IPS-20b (cell line): ENCODE results near the gene SPEM2.

ENCODE experiments used
- H3K27ac ChIP-seq: one replicate; pipeline ENCODE4 v1.5.1; 2013; ENCODE audit warnings: low read length
- H3K27me3 ChIP-seq: 2 replicates; pipeline ENCODE4 v1.6.1; 2013; ENCODE audit warnings: mild to moderate bottlenecking, low read length, inconsistent platforms; ENCODE audit not compliant: insufficient read depth
- H3K36me3 ChIP-seq: 2 replicates; pipeline ENCODE4 v1.6.1; 2013; ENCODE audit warnings: low read depth, mild to moderate bottlenecking, inconsistent platforms, low read length, moderate library complexity; ENCODE audit not compliant: insufficient read depth
- H3K4me1 ChIP-seq: 2 replicates; pipeline ENCODE4 v1.6.1; 2013; ENCODE audit warnings: mild to moderate bottlenecking, control low read depth, inconsistent platforms, low read length, moderate library complexity; ENCODE audit not compliant: insufficient read depth
- H3K4me3 ChIP-seq: 2 replicates; pipeline ENCODE4 v1.5.1; 2013; ENCODE audit warnings: mild to moderate bottlenecking, low read length, inconsistent platforms
- H3K9ac ChIP-seq: 2 replicates; pipeline ENCODE4 v1.6.1; 2013; ENCODE audit warnings: low read depth, mild to moderate bottlenecking, inconsistent platforms, low read length, moderate library complexity
- H3K9me3 ChIP-seq: 2 replicates; pipeline ENCODE4 v1.6.1; 2013; ENCODE audit warnings: mild to moderate bottlenecking, low read depth, low read length, inconsistent platforms; ENCODE audit not compliant: insufficient read depth

Gene SPEM2

DNA sequence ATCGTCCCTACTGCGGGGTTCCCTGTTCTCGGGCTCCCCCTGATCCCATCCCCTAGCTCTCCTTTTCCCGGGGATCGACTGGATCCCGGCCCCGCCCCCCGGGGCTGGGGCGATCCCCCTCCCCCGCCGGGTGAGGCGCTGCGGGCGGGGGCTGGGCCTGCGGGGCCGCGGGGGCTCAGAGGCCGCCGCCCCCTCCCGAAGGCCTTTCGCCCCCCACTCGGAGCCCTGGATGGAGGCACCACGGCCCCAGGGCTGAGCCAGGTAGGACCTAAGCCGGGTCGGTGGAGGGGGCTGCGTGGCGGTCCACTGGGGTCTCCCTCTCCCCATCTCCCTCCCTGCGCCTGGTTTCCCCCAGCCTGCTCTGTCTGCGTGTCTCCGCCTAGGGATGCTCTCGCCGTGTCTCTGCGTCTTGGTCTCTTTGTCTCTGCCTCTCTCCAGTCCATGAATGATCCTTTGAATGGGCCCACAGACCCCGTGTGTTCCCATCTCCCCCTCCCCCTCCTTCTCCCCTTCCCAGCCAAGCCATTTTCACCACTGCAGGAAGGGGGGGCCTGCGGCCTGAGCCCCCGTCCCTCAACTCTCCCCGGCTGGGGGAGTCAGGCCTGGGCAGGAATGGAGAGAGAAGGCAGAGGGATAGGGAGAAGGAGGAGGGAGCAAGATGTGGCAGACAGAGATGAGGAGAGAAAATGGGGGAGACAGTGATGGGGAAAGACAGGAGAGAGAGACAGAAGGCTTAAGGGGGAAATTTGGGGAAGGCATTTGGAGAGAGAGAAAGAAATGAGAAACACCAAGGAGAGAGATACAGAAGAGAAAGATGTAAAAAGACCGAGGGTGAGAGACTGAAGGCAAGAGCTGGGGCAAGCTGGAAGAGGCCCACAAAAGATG is 19.8 kb upstream of the SPEM2 start:
- H3K9me3 ChIP-seq: no peaks in the 10 kb centered on the region
- H3K4me3 ChIP-seq: peak overlapping the region; percentile 89
- H3K36me3 ChIP-seq: peaks cover 19% of the 10 kb centered on the region
- no peak overlapping the region for H3K27ac ChIP-seq
- no peaks in the 10 kb centered on the region for H3K27me3 ChIP-seq
- peaks cover 8% of the 10 kb centered on the region; the same call in 1 of the 2 replicates for H3K4me1 ChIP-seq
- H3K9ac ChIP-seq: peak overlapping the region; percentile 83; the same call in 1 of the 2 replicates

DNA sequence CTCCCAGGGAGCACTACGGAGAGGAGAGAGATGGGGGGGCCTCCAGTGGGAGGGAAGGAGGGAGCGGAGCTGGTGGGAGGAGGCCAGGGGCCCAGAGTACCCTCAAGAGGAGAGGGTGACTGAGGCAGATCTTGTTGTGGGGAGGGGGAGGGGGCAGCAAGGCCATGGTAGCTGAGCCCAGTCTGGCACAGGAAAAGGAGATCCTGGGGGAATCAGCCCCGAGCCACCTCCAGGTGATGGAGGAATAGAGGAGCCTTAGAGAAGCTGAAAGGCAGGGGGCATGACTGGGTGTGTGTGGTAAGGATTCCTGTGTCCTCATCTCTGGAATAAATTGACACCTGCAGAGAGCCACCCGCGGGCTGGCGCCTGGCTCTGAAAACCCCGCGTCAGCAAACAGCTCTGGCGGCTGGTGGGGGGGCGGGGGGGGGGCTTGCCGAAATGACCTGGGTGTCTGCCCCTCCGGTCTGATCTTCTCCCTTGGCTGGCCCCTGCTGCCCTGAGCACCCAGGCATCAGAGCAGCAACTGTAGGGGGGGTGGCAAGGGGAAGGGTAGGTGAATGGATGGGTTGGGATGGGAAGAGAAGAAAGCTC is 19.1 kb upstream of the SPEM2 start:
- Histone ChIP-seq H3K36me3 (peaks cover 19% of the 10 kb centered on the region), H3K9me3 (no peaks in the 10 kb centered on the region), H3K4me3 (peak overlapping the region; percentile 89), H3K9ac (peak overlapping the region; percentile 83; the same call in 1 of the 2 replicates), H3K4me1 (peaks cover 8% of the 10 kb centered on the region; the same call in 1 of the 2 replicates), H3K27ac (no peak overlapping the region), H3K27me3 (no peaks in the 10 kb centered on the region)

DNA sequence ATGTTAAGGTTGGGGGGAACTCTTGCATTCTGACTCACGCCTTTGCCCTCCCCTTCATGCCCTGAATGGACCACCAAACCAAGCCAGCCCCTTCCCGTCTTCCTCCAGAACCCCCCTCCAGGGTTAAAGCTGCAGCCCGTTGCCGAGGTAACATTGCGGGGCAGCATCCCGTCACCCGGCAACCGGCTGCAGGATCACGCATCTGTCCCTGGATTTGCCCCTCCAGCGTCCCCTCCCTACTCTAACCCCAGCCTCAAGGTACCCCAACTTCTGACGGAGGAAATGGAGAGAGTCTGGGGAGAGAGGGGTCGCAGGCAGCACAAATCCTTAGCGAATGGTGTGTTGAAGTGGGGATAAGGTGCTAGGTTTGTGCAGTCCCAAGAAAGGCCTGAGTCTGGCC is 18.3 kb upstream of the SPEM2 start:
- Histone ChIP-seq H3K9me3 (no peaks in the 10 kb centered on the region), H3K9ac (no peak overlapping the region), H3K4me1 (peaks cover 8% of the 10 kb centered on the region; the same call in 1 of the 2 replicates), H3K27me3 (no peaks in the 10 kb centered on the region), H3K36me3 (peaks cover 19% of the 10 kb centered on the region), H3K27ac (no peak overlapping the region), H3K4me3 (no peak overlapping the region)

DNA sequence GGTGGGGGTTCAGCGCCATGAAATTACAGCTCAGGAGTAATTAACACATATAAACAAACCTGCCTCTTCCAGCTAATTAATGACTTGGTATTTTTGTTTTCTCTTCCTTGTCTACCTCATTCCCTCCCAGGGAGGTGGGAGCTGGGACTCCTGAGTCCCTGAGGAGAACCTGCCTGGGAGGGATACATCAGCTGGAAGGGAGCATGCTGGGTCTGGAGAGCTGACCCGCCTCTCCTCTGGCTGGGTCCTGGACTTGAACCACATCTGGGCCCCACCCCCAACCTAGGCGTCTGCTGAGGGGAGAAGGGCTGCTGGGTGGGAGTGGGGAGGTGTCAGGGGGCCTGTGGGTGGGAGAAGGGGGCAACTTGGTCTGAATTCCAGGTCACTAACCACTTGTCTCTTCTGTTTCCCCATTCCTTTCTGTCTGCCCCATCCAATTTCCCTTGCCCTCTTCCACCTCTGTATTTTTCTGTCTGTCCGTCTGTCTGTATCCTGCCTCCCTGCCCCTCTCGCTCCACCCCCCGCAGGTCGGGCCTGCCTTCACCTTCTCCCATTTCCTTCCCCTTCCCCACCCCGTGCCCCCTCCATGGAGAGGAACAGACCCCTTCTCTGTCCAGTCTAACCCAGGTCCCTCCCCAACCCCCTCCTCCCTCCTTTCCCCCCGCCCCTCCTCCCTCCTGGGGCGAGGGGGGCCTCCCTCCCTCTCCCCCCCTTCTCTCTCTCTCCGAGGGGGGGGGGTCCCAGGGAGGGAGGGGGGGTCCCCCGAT is 17.7 kb upstream of the SPEM2 start, which contains the start of gene NLGN2:
Gene NLGN2 (plus strand): TSS at position 361 of the 767 bp plus-strand sequence. CDS start 411 bp downstream, outside the sequence.
- H3K27me3 ChIP-seq: no peaks in the 10 kb centered on the region
- H3K27ac ChIP-seq: no peak within 1 kb of the TSS
- H3K4me1 ChIP-seq: peaks cover 7% of the 10 kb centered on the region; the same call in 1 of the 2 replicates
- H3K9me3 ChIP-seq: no peaks in the 10 kb centered on the region
- H3K4me3 ChIP-seq: no peak within 1 kb of the TSS; the same call in 1 of the 2 replicates
- H3K36me3 ChIP-seq: peaks cover 24% of the 10 kb centered on the region
- no peak within 1 kb of the TSS for H3K9ac ChIP-seq

DNA sequence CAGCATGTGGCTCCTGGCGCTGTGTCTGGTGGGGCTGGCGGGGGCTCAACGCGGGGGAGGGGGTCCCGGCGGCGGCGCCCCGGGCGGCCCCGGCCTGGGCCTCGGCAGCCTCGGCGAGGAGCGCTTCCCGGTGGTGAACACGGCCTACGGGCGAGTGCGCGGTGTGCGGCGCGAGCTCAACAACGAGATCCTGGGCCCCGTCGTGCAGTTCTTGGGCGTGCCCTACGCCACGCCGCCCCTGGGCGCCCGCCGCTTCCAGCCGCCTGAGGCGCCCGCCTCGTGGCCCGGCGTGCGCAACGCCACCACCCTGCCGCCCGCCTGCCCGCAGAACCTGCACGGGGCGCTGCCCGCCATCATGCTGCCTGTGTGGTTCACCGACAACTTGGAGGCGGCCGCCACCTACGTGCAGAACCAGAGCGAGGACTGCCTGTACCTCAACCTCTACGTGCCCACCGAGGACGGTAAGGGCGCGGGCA is 17.1 kb upstream of the SPEM2 start:
- H3K9ac ChIP-seq: no peak overlapping the region
- H3K4me3 ChIP-seq: no peak overlapping the region; the same call in 1 of the 2 replicates

DNA sequence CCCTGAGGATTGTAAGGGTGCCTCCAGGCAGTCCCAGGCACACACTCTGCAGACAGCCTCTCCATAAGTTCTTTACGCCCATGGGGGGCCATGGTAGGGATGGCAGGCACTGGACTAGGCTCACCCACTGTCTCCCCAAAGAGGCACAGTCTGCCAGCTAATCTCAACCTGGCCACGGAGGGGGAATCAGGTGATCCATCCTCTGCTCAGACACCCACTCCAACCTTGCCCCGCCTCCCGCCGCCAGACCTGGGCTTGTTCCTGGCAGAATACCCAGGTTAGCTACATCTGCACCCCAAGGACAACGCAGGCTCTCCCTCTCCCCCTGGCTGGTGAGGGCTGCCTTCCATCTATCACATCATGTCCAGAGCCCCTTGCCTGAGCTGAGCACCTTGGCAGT is 16.6 kb upstream of the SPEM2 start:
- Histone ChIP-seq H3K9me3 (no peaks in the 10 kb centered on the region), H3K4me3 (no peak overlapping the region), H3K9ac (no peak overlapping the region), H3K4me1 (peaks cover 3% of the 10 kb centered on the region; the same call in 1 of the 2 replicates), H3K27me3 (no peaks in the 10 kb centered on the region), H3K36me3 (peaks cover 28% of the 10 kb centered on the region), H3K27ac (no peak overlapping the region)

More for the DNA sequence above, 17.1 kb upstream of the SPEM2 start:
- peaks cover 3% of the 10 kb centered on the region; the same call in 1 of the 2 replicates for H3K4me1 ChIP-seq
- H3K27ac ChIP-seq: no peak overlapping the region
- no peaks in the 10 kb centered on the region for H3K9me3 ChIP-seq
- H3K27me3 ChIP-seq: no peaks in the 10 kb centered on the region
- H3K36me3 ChIP-seq: peaks cover 28% of the 10 kb centered on the region

DNA sequence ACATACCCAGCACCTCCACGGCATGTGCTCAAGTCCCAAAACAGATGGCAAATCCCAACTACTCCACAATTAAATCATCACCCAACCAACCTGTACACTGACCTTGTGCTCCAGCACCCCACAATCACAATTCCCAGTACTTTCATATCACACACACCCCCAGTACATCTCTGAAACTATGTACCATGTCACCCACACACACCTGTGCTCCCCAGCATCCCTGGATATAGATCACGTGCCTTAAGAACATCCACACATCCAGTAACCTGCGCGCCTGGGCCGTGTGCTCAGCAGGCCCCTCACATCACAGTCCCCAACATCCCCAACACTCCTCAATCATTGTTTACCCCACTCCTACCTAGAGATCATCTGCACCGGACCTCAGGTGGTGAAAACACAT is 15.7 kb upstream of the SPEM2 start:
- Histone ChIP-seq H3K9ac (no peak overlapping the region), H3K4me3 (no peak overlapping the region), H3K27ac (no peak overlapping the region), H3K9me3 (no peaks in the 10 kb centered on the region), H3K27me3 (no peaks in the 10 kb centered on the region), H3K4me1 (peaks cover 3% of the 10 kb centered on the region; the same call in 1 of the 2 replicates), H3K36me3 (peaks cover 30% of the 10 kb centered on the region)

DNA sequence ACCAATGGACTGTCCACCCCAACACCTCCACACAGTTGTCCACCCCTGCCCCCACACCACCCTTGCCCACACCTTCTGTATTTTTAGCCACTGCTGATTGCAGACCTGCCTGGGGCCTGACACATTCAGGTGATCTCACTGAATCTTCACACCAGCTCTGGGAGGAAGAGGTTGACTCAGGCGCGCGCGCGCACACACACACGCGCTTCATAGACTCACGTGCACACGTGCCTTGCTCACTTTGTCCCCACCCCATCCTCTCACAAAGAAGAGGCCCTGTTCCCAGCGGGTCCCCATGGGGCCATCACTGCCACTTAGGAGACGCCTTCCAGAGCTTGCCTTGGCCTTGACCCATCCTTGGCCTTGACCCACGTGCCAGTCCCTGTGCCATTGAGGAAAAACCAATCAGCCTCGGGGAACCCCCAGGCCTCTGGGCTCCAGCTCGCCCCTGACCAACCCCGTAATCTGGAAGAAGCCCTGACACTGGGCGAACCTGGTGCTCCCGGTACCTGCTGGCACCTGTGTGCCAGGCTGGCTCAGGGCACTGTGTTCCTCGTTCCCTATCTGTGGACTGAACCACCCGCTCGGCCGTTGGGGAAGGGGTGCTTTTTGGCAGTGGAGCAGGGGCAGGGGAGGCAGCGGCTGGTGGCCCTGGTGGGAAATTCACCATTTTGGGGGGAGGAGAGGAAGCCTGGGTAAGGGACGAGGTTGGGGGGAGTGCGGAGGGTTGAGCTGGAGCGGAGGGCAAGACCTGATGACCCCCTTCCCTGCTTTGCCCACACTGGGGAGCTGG is 14.6 kb upstream of the SPEM2 start:
- H3K9me3 ChIP-seq: no peaks in the 10 kb centered on the region
- H3K27ac ChIP-seq: no peak overlapping the region
- H3K4me1 ChIP-seq: peaks cover 3% of the 10 kb centered on the region; the same call in 1 of the 2 replicates
- no peak overlapping the region for H3K4me3 ChIP-seq
- H3K27me3 ChIP-seq: no peaks in the 10 kb centered on the region
- H3K9ac ChIP-seq: no peak overlapping the region
- H3K36me3 ChIP-seq: peaks cover 41% of the 10 kb centered on the region

DNA sequence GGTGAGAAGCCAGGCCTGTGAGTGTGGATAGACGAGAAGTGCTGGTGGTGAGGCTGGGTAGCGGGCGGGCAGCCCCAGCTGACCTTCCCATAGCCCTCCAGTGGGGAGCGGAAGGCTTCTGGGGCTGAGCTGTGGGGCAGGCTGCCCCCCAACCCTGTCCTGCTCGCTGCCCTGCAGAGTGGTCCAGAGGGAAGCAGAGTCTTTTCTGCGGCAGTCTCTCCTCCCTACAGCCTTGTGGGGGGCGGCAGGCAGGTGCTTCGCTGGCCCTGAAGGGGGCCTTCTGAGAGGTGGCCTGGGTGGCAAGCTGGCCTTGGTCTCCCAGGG is 14.0 kb upstream of the SPEM2 start:
- no peaks in the 10 kb centered on the region for H3K9me3 ChIP-seq
- H3K27ac ChIP-seq: no peak overlapping the region
- peaks cover 3% of the 10 kb centered on the region; the same call in 1 of the 2 replicates for H3K4me1 ChIP-seq
- no peak overlapping the region for H3K9ac ChIP-seq
- H3K27me3 ChIP-seq: no peaks in the 10 kb centered on the region
- H3K36me3 ChIP-seq: peaks cover 45% of the 10 kb centered on the region
- no peak overlapping the region for H3K4me3 ChIP-seq

DNA sequence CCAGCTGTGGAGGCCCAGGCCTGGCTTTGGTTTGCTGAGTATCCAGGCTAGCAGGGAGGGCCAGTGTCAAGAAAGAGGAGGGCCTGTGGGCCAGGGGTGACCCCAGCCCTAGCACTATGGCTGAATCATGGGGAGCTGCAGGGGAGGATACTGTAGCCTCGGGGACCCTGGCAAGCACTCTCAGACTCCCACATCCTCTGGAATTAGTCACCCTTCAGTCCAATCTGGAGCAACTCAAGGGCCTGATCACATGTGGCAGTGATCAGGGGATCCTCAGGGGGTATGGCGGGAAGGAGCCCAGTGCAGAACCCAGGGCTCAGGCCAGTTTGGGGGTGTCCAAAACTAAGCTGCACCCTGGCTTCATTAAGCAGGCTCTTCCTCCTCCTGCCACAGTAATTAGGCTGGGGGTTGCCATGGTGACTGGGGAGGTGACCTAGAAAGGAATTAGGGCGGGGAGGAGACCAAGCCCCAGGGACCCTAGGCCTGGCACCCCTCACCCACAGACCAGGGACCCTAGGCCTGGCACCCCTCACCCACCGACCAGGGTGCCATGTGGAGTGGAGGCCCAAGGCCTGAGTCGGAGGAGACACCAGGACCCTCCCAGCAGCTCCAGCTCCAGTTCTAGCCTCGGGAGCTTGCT is 11.9 kb upstream of the SPEM2 start:
- Histone ChIP-seq H3K9me3 (no peaks in the 10 kb centered on the region), H3K4me3 (no peak overlapping the region), H3K27me3 (no peaks in the 10 kb centered on the region), H3K4me1 (peaks cover 2% of the 10 kb centered on the region; the same call in 1 of the 2 replicates), H3K9ac (no peak overlapping the region), H3K36me3 (peaks cover 55% of the 10 kb centered on the region), H3K27ac (no peak overlapping the region)
